Subcutaneous adipose tissue (tissue), 4 donors: Measurements from ENCODE around the gene CAD. TPM values are rescaled to one million over a fixed set of nuclear protein-coding genes. Genes with fewer than 3 reads are reported as not detected.

ENCODE experiments used
- total RNA-seq, 4 donors: library from RNA; depleted of rRNA; stranded (reverse); fragments of >200 nt; gene quantifications; one replicate each; pipeline ENCODE4 v1.1.0, GENCODE V29; 2016
- TF ChIP-seq, protein P1 (sequence below): fragments of 450-650 bp; IDR thresholded peaks from one replicate; pipeline ENCODE4 v1.5.1; 2016; ENCODE audit warnings: low read depth, mild to moderate bottlenecking, control low read depth, antibody characterized with exemption, moderate library complexity

Gene CAD
- total RNA-seq, 4 donors from 2014 or later: 10.2 to 17.3 (median 13.9) TPM

DNA sequence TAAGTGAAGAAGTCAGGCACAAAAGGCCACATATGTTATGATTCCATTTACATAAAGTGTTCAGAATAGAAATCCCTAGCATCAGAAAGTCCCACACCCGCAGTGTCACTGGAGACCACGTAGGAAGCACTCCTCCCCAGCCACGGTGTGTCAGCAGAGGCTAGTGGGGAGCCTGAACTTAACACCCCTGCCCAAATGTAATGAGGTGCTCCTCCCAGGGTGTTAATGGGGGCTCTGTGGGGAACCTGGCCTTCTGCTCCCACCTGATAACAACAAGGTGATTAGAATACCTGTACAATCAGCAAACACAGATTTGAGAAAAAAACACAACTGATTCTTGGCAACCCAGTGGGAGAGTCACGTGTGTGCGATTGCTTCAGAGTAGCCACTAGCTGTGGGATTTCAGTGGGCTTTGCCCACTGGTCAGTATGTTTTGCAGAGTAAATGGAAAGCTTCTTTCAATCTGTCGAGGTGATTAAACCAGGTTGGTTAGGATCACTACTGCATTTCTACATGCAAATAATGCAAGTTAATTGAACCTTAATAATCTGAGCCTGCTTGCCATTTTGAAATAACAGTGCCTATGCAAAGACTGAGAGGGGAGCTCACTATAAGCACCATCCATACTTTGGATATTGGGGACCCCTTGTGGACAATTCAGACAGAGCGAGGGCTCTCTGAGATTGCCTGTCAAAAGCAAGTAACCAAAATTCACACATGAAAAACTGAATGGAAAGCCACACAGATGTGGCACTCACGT, 25.9 kb upstream of the CAD start:
- TF ChIP-seq, protein P1, sequence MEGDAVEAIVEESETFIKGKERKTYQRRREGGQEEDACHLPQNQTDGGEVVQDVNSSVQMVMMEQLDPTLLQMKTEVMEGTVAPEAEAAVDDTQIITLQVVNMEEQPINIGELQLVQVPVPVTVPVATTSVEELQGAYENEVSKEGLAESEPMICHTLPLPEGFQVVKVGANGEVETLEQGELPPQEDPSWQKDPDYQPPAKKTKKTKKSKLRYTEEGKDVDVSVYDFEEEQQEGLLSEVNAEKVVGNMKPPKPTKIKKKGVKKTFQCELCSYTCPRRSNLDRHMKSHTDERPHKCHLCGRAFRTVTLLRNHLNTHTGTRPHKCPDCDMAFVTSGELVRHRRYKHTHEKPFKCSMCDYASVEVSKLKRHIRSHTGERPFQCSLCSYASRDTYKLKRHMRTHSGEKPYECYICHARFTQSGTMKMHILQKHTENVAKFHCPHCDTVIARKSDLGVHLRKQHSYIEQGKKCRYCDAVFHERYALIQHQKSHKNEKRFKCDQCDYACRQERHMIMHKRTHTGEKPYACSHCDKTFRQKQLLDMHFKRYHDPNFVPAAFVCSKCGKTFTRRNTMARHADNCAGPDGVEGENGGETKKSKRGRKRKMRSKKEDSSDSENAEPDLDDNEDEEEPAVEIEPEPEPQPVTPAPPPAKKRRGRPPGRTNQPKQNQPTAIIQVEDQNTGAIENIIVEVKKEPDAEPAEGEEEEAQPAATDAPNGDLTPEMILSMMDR: no peak

DNA sequence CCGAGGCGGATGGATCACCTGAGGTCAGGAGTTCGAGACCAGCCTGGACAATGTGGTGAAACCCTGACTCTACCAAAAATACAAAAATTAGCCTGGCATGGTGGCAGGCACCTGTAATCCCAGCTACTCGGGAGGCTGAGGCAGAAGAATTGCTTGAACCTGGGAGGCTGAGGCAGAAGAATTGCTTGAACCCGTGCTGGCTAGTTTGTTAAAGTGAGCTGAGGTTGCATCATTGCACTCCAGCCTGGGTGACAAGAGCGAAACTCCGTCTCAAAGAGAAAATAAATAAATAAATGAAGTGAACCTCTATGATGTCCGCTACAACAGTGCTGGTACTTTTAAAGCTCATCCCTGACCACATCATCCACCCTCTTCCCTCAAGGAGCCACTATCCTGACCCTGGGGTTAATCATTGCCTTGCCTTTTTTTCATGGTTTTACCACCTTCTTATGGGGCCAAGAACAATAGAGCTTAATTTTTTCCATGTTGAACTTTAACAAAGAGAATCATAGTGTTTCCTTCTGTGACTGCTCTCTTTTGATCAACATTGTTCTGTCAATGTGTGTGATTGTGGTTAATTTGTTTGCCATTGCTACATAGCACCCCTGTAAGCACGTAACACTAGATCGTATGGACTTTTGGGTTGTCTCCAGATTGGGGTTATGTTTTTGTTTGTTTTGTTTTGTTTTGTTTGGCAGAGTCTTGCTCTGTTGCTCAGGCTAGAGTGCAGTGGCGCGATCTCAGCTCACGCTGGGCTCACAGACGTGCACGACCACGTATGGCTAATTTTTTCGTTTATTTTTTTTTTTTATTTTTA, 22.4 kb upstream of the CAD start:
- TF ChIP-seq, protein P1: no peak

DNA sequence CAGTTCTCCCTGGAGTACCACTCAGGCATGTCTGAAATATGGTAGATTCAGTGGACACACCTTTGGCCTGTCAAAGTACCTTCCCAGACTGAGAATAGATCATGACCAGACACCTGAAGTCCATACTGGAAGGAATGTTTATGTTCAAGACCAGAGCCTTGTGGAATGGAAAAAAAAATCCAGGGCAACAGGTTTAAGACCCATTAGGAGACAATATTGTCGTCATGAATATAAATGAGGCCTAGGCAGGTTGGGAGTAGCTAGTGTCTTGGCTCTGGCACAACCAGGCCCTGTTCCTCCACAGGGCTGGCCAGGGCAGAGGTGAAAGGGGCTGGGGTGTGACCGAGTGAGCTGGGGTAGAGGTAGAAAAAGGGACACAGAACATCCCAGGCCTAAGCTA, 18.5 kb upstream of the CAD start:
- TF ChIP-seq, protein P1: no peak

DNA sequence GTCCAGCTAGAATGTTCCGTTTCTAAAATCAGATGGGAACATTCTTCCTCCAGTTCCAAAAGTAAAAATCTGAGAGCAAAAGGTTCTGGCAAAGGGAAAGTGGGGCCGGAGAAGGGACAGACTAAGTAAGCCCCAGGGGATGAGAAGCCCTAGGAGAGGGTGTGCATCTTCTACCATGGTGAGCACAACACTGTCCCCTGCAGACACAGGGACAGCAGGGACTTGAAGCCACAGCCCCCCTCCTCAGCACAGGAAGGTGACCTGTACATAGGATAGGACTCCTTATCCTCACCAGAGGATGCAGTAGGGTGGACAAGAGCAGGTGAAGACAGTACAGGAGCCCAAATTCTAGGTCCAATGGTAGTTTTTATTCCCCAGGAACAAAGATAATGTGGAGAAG, 17.9 kb upstream of the CAD start:
- TF ChIP-seq, protein P1: no peak

DNA sequence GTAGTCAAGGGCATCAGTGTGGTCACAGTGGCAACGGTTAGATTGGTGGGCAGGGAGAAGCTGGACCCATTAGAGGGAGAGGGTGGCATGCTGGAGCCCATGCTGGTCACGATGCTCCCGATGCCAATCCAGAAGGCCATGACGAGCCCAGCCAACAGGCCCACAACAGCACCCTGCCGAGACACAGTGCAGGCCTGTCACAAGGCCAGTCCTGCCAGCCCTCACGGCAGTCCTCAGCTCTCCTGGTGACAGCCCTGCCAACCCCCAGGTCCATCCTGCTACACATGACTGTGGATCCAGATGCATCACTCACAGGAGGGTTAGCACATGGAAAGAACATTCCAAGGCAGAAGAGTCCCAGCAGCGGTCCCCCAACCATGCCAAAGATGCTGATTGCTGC, 15.5 kb upstream of the CAD start:
- TF ChIP-seq, protein P1: no peak

DNA sequence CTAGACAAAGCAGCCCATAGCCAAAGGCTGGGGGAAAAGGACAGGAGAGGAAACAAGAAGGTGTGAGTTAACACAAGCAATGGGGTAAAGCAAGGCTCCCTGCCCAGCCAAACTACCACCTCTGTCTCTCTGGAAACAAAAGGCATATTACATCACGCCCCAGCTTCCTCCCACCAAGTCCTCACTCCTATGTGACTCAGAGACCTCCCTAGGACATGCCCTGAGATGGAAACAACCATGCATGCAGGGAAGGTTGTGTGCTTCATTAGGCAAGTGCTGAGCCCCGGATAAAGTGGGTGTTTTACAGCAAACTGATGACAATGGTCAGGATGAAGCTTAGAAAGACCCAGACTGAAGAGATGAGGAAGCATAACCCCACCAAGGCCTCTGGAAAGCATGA, 14.3 kb upstream of the CAD start:
- TF ChIP-seq, protein P1: no peak

DNA sequence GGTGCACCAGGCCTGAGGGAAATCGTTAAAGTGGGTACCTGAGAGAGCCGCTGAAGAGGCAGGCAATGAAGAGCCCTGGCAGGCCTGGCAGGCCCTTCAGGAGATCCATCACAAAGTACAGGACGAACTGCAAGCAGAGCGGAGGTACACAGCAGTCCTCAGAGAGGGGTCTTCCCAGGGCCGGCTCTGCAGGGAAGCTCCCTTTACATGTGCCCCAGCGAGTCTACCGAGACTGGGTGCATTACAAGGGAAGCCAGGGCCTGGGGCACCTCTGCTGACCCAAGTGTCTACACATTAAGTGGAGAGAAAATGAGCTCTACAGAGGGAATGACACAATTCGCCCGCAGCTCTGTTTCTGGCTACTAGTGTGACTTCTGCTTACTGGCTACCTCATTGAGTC, 13.4 kb upstream of the CAD start:
- TF ChIP-seq, protein P1: no peak
